Panc1 (cell line): Measurements from ENCODE around the gene NEB. TPM values are rescaled to one million over a fixed set of nuclear protein-coding genes. Genes with fewer than 3 reads are reported as not detected.

ENCODE experiments used
- ATAC-seq: fragments of 200-7000 bp; cut with Tn5 transposase; 2 replicates; pipeline ENCODE4 v1.9.1; 2020; ENCODE audit warnings: mild to moderate bottlenecking, moderate library complexity
- BruUV-seq: library from RNA; stranded (reverse); fragments of 400-500 nt; replicated peaks from 2 replicates; lab custom pipeline; 2021; lab: Mats Ljungman, UMichigan
- CTCF ChIA-PET: fragments of 300-600 bp; sonication (Branson Sonifier 250); formaldehyde crosslinking; loops from one replicate; lab custom pipeline; 2022; ENCODE audit warnings: antibody characterized with exemption; lab: Charles Lee
- POLR2A ChIA-PET: fragments of 300-600 bp; sonication (Branson Sonifier 250); formaldehyde crosslinking; loops from one replicate; lab custom pipeline; 2022; ENCODE audit warnings: antibody characterized with exemption; lab: Charles Lee
- DNase-seq: peaks from one replicate; pipeline ENCODE4 v3.0.0-alpha.2; 2010; ENCODE audit warnings: low read depth, low spot score
- H3K27ac ChIP-seq: 2 replicates; pipeline ENCODE4 v1.5.1; 2011; ENCODE audit warnings: mild to moderate bottlenecking, low read length, inconsistent platforms
- H3K27me3 ChIP-seq: fragments of 200-500 bp; sonication (Bioruptor generic); 2 replicates; pipeline ENCODE4 v1.6.0; 2014; ENCODE audit warnings: low read length, inconsistent platforms; ENCODE audit not compliant: control insufficient read depth, insufficient read depth
- H3K36me3 ChIP-seq: fragments of 200-500 bp; sonication (Bioruptor generic); 2 replicates; pipeline ENCODE4 v1.5.1; 2014; ENCODE audit warnings: inconsistent platforms, mild to moderate bottlenecking, low read length, moderate library complexity; ENCODE audit not compliant: control insufficient read depth, insufficient read depth
- H3K4me1 ChIP-seq: 2 replicates; pipeline ENCODE4 v1.5.1; 2011; ENCODE audit warnings: inconsistent platforms, mild to moderate bottlenecking, low read length, moderate library complexity; ENCODE audit not compliant: control insufficient read depth, insufficient read depth
- H3K4me3 ChIP-seq, 2 experiments: 2 replicates each; pipeline ENCODE4 v1.5.1; 2011 to 2012; ENCODE audit warnings: low read depth in 2 of 2, low read length in 2 of 2, mild to moderate bottlenecking in 2 of 2, inconsistent platforms in 1 of 2, moderate library complexity in 1 of 2
- H3K9me3 ChIP-seq: fragments of 200-500 bp; sonication (Bioruptor generic); 2 replicates; pipeline ENCODE4 v1.5.1; 2014; ENCODE audit warnings: low read depth, mild to moderate bottlenecking, inconsistent platforms, low read length, moderate library complexity; ENCODE audit not compliant: control insufficient read depth, insufficient read depth
- CTCF ChIP-seq: fragments of 450-650 bp; IDR thresholded peaks from 2 replicates; pipeline ENCODE4 v1.5.1; 2017; ENCODE audit warnings: mild to moderate bottlenecking
- POLR2AphosphoS5 ChIP-seq: IDR thresholded peaks from 2 replicates; pipeline ENCODE4 v1.6.1; 2012; ENCODE audit warnings: mild to moderate bottlenecking, low read depth, low read length, moderate library complexity
- REST ChIP-seq, 2 experiments: IDR thresholded peaks; 2 replicates each; pipeline ENCODE4 v1.6.1; 2011 to 2012; ENCODE audit warnings: low read depth in 2 of 2, control low read depth in 1 of 2, low read length in 1 of 2, mild to moderate bottlenecking in 1 of 2, moderate library complexity in 1 of 2; ENCODE audit not compliant: insufficient read depth in 1 of 2
- SIN3A ChIP-seq: IDR thresholded peaks from 2 replicates; pipeline ENCODE4 v1.6.1; 2012; ENCODE audit warnings: low read depth, mild to moderate bottlenecking, low read length, moderate library complexity, borderline replicate concordance; ENCODE audit not compliant: insufficient read depth
- TCF7L2 ChIP-seq: IDR thresholded peaks from 2 replicates; pipeline ENCODE4 v1.6.1; 2011; ENCODE audit warnings: mild to moderate bottlenecking, low read depth, low read length, inconsistent platforms
- in situ Hi-C: cut with HindIII; loops from 2 replicates; pipeline ENCODE4 v1.10.0; 2016; ENCODE audit warnings: low sequenced_read_pairs, low pct_unique_long_range_greater_than_20kb
- intact Hi-C: fragments of 100-400 bp; cut with micrococcal nuclease; formaldehyde crosslinking; loops from one replicate; pipeline ENCODE4 v1.10.0; 2022; ENCODE audit not compliant: unreplicated experiment
- total RNA-seq: library from RNA; stranded (reverse); gene quantifications from one replicate; pipeline ENCODE4 v1.2.1, GENCODE V29; 2021; ENCODE audit not compliant: unreplicated experiment

Gene NEB
- total RNA-seq, 1 experiment from 2014 or later, result 0.10 TPM

GRCh38 chr2:151716721-151717120 lies 17.6 kb downstream of the NEB start:
- CTCF ChIA-PET, result no interaction called here
- no TSS peak for BruUV-seq
- Histone ChIP-seq H3K9me3 (no peaks in the 10 kb centered on the region), H3K36me3 (no peaks in the 10 kb centered on the region), H3K27ac (no peak overlapping the region), H3K4me1 (no peaks in the 10 kb centered on the region), H3K27me3 (peaks cover 2% of the 10 kb centered on the region), H3K4me3 (no peak overlapping the region)
- DNase-seq (no peak), ATAC-seq (no peak)
- intact Hi-C loops, result no loop called here
- in situ Hi-C loops, result no loop called here
- TF ChIP-seq CTCF (no peak), TCF7L2 (no peak), SIN3A (no peak), REST (IDR thresholded peaks at IDR 0.05; ENCODE audit: insufficient read depth in 1 of 2, low read depth in 2 of 2, low read length in 1 of 2) (no peak), POLR2AphosphoS5 (no peak)
- POLR2A ChIA-PET, result interaction anchor here (0.6 kb wide), 1 partner anchor 9 kb away, joined by 7 read pairs; no protein-coding TSS in a partner anchor

GRCh38 chr2:151713291-151713903 lies 20.9 kb downstream of the NEB start:
- no TSS peak for BruUV-seq
- CTCF ChIA-PET, result no interaction called here
- H3K27ac ChIP-seq, result no peak overlapping the region
- intact Hi-C loops, result no loop called here
- no peak for TF ChIP-seq TCF7L2
- no peak for TF ChIP-seq CTCF
- no peak for TF ChIP-seq REST (IDR thresholded peaks at IDR 0.05; ENCODE audit: insufficient read depth in 1 of 2, low read depth in 2 of 2, low read length in 1 of 2)
- TF ChIP-seq SIN3A, result no peak
- TF ChIP-seq POLR2AphosphoS5, result no peak
- in situ Hi-C loops, result no loop called here
- no peaks in the 10 kb centered on the region for H3K4me1 ChIP-seq
- DNase-seq, result no peak
- H3K9me3 ChIP-seq, result no peaks in the 10 kb centered on the region
- no peak for ATAC-seq
- H3K36me3 ChIP-seq, result no peaks in the 10 kb centered on the region
- H3K4me3 ChIP-seq, result no peak overlapping the region
- POLR2A ChIA-PET, result no interaction called here
- peaks cover 5% of the 10 kb centered on the region for H3K27me3 ChIP-seq
